NCI-H774 (cell line): ENCODE results near the gene EHHADH.
"Not testable (repeated sequence)": the region's sequence is repeated elsewhere in the genome, so short reads cannot be mapped to it uniquely, and the experiment has no call there.

Source experiments
- DNase-seq: peaks from one replicate; lab custom pipeline; 2025; lab: John Stamatoyannopoulos, UW

EHHADH gene

GRCh38 chr3:185253645-185254410 lies at the start of gene EHHADH:
TSS of gene EHHADH (minus strand) at chr3:185254049. CDS start at chr3:185254022, 27 bp downstream.
- DNase-seq: peak; percentile 92

- not testable (repeated sequence) for DNase-seq
Observed at GRCh38 chr3:185299918-185300426, 46.1 kb upstream of the EHHADH start.

GRCh38 chr3:185297867-185298266 lies 44.0 kb upstream of the EHHADH start:
- DNase-seq: no peak

- no peak for DNase-seq
Observed at GRCh38 chr3:185292238-185292637, 38.4 kb upstream of the EHHADH start.

- no peak for DNase-seq
Observed at GRCh38 chr3:185290266-185290665, 36.4 kb upstream of the EHHADH start.

GRCh38 chr3:185283374-185283935 lies 29.6 kb upstream of the EHHADH start:
- no peak for DNase-seq

GRCh38 chr3:185282696-185283373 lies 29.0 kb upstream of the EHHADH start:
- peak; percentile 100 for DNase-seq

GRCh38 chr3:185280572-185281365 lies 26.9 kb upstream of the EHHADH start:
- DNase-seq: peak; percentile 46

- no peak for DNase-seq
Observed at GRCh38 chr3:185279587-185280138, 25.8 kb upstream of the EHHADH start.

GRCh38 chr3:185276415-185276814 lies 22.6 kb upstream of the EHHADH start:
- no peak for DNase-seq

GRCh38 chr3:185272033-185272432 lies 18.2 kb upstream of the EHHADH start:
- DNase-seq: no peak

- DNase-seq: no peak
Observed at GRCh38 chr3:185270956-185271332, 17.1 kb upstream of the EHHADH start.

GRCh38 chr3:185270262-185270955 lies 16.6 kb upstream of the EHHADH start:
- DNase-seq: peak; percentile 14

- DNase-seq: no peak
Observed at GRCh38 chr3:185268194-185268962, 14.5 kb upstream of the EHHADH start.

GRCh38 chr3:185267193-185267592 lies 13.3 kb upstream of the EHHADH start:
- DNase-seq: no peak

- DNase-seq: no peak
Observed at GRCh38 chr3:185264849-185265553, 11.2 kb upstream of the EHHADH start.

- no peak for DNase-seq
Observed at GRCh38 chr3:185263423-185263822, 9.6 kb upstream of the EHHADH start.

- DNase-seq: no peak
Observed at GRCh38 chr3:185257334-185257733, 3.5 kb upstream of the EHHADH start.

- no peak for DNase-seq
Observed at GRCh38 chr3:185254799-185255198, 950 bp upstream of the EHHADH start.

- DNase-seq: not testable (repeated sequence)
Observed at GRCh38 chr3:185253133-185253532, 716 bp downstream of the EHHADH start.
